ENCODE data around the gene ZCWPW2. TPM values are rescaled to one million over a fixed set of nuclear protein-coding genes. Genes with fewer than 3 reads are reported as not detected.

Gene ZCWPW2
- total and polyA plus RNA-seq, 4 donors, result 0.15 to 0.23 (median 0.16) TPM

GRCh38 chr3:28348265-28348628 is 274 bp upstream of the ZCWPW2 start:
- TF ChIP-seq TAF1 (conservative IDR thresholded peaks at IDR 0.05) (peak; percentile 56), RXRA (IDR thresholded peaks at IDR 0.05) (no peak), HNF4A (conservative IDR thresholded peaks at IDR 0.05) (peak in 1 of 2 donors; percentile 13), YY1 (IDR thresholded peaks at IDR 0.05) (no peak), FOXA2 (IDR thresholded peaks at IDR 0.05) (no peak)
- no peaks in the 10 kb centered on the region for H3K27me3 ChIP-seq (ENCODE audit: control insufficient read depth in 4 of 4, insufficient read depth in 4 of 4, low read length in 3 of 4)
- peak overlapping the region; percentile 81 to 97 for H3K9ac ChIP-seq (ENCODE audit: low read depth in 1 of 2, low read length in 2 of 2)
- under 1% methylated on average over 16 of the region's 16 CpGs for WGBS
- DNase-seq (ENCODE audit: low spot score), result no peak
- H3K36me3 ChIP-seq (ENCODE audit: control insufficient read depth in 4 of 4, insufficient read depth in 3 of 4, low read depth in 1 of 4, low read length in 3 of 4), result peaks cover 0 to 3% (median 0%) of the 10 kb centered on the region in 4 donors
- peaks cover 0 to 7% (median 2%) of the 10 kb centered on the region in 4 donors for H3K9me3 ChIP-seq (ENCODE audit: control insufficient read depth in 4 of 4, low read length in 3 of 4)
- H3K27ac ChIP-seq (ENCODE audit: low read depth in 1 of 2, low read length in 2 of 2), result peak overlapping the region; percentile 98 to 100
- H3K4me3 ChIP-seq (ENCODE audit: low read depth in 1 of 3, low read length in 3 of 3), result peak overlapping the region; percentile 48 to 87 (median 83)
- H3K4me1 ChIP-seq (ENCODE audit: control insufficient read depth in 4 of 4, insufficient read depth in 4 of 4, low read length in 3 of 4), result peaks cover 3 to 28% (median 5%) of the 10 kb centered on the region in 4 donors

GRCh38 chr3:28349469-28350000 is 1.0 kb downstream of the ZCWPW2 start:
- no peak for DNase-seq (ENCODE audit: low spot score)
- peak overlapping the region; percentile 48 to 87 (median 83) for H3K4me3 ChIP-seq (ENCODE audit: low read depth in 1 of 3, low read length in 3 of 3)
- no peak for TF ChIP-seq FOXA2 (IDR thresholded peaks at IDR 0.05)
- no peak for TF ChIP-seq ATF3 (IDR thresholded peaks at IDR 0.05)
- TF ChIP-seq CTCF (IDR thresholded peaks at IDR 0.05; ENCODE audit: low read depth, low read length, missing input control), result no peak
- TF ChIP-seq JUND (IDR thresholded peaks at IDR 0.05), result no peak
- no peak for TF ChIP-seq SP1 (IDR thresholded peaks at IDR 0.05)
- no peak for TF ChIP-seq MAX (IDR thresholded peaks at IDR 0.05)
- TF ChIP-seq NR2F2 (IDR thresholded peaks at IDR 0.05), result no peak
- no peaks in the 10 kb centered on the region for H3K27me3 ChIP-seq (ENCODE audit: control insufficient read depth in 4 of 4, insufficient read depth in 4 of 4, low read length in 3 of 4)
- H3K9ac ChIP-seq (ENCODE audit: low read depth in 1 of 2, low read length in 2 of 2), result peak overlapping the region; percentile 49 to 92
- WGBS, result 16% methylated on average over 13 of the region's 13 CpGs
- peaks cover 3 to 28% (median 5%) of the 10 kb centered on the region in 4 donors for H3K4me1 ChIP-seq (ENCODE audit: control insufficient read depth in 4 of 4, insufficient read depth in 4 of 4, low read length in 3 of 4)
- peaks cover 1 to 15% (median 5%) of the 10 kb centered on the region in 4 donors for H3K9me3 ChIP-seq (ENCODE audit: control insufficient read depth in 4 of 4, low read length in 3 of 4)
- H3K36me3 ChIP-seq (ENCODE audit: control insufficient read depth in 4 of 4, insufficient read depth in 3 of 4, low read depth in 1 of 4, low read length in 3 of 4), result peaks cover 0 to 8% (median 0%) of the 10 kb centered on the region in 4 donors
- H3K27ac ChIP-seq (ENCODE audit: low read depth in 1 of 2, low read length in 2 of 2), result peak overlapping the region; percentile 98 to 100

GRCh38 chr3:28376424-28376823 is 27.9 kb downstream of the ZCWPW2 start:
- DNase-seq (ENCODE audit: low spot score), result no peak
- no peaks in the 10 kb centered on the region for H3K9me3 ChIP-seq (ENCODE audit: control insufficient read depth in 4 of 4, low read length in 3 of 4)
- TF ChIP-seq YY1 (IDR thresholded peaks at IDR 0.05) (no peak), ATF3 (IDR thresholded peaks at IDR 0.05) (no peak), FOXA2 (IDR thresholded peaks at IDR 0.05) (no peak), HNF4G (IDR thresholded peaks at IDR 0.05) (no peak), FOXA1 (IDR thresholded peaks at IDR 0.05) (no peak), MAX (IDR thresholded peaks at IDR 0.05) (no peak), CTCF (IDR thresholded peaks at IDR 0.05; ENCODE audit: low read depth, low read length, missing input control) (no peak), GABPA (IDR thresholded peaks at IDR 0.05 in 1 of 2, conservative IDR thresholded peaks at IDR 0.05 in 1 of 2) (no peak), JUND (IDR thresholded peaks at IDR 0.05) (no peak), NR2F2 (IDR thresholded peaks at IDR 0.05) (no peak), SP1 (IDR thresholded peaks at IDR 0.05) (no peak), EGR1 (IDR thresholded peaks at IDR 0.05; ENCODE audit: low read depth in 2 of 2) (no peak)

More at GRCh38 chr3:28376424-28376823, 27.9 kb downstream of the ZCWPW2 start:
- Histone ChIP-seq H3K27me3 (ENCODE audit: control insufficient read depth in 4 of 4, insufficient read depth in 4 of 4, low read length in 3 of 4) (no peaks in the 10 kb centered on the region), H3K27ac (ENCODE audit: low read depth in 1 of 2, low read length in 2 of 2) (no peak overlapping the region), H3K4me3 (ENCODE audit: low read depth in 1 of 3, low read length in 3 of 3) (no peak overlapping the region), H3K4me1 (ENCODE audit: control insufficient read depth in 4 of 4, insufficient read depth in 4 of 4, low read length in 3 of 4) (no peaks in the 10 kb centered on the region), H3K36me3 (ENCODE audit: control insufficient read depth in 4 of 4, insufficient read depth in 3 of 4, low read depth in 1 of 4, low read length in 3 of 4) (no peaks in the 10 kb centered on the region), H3K9ac (ENCODE audit: low read depth in 1 of 2, low read length in 2 of 2) (no peak overlapping the region)
- 85% methylated on average over 4 of the region's 4 CpGs for WGBS
